NB4 (cell line): ENCODE results near the gene DDC.

ENCODE experiments used
- POLR2A ChIP-seq: IDR thresholded peaks from 2 replicates; pipeline ENCODE4 v1.6.1; 2011; ENCODE audit warnings: mild to moderate bottlenecking; ENCODE audit not compliant: insufficient read length; ENCODE audit errors: extremely low read depth
- TF ChIP-seq, protein P1 (sequence below): IDR thresholded peaks from one replicate; pipeline ENCODE4 v1.5.1; 2012; ENCODE audit warnings: low read depth, low read length

DNA sequence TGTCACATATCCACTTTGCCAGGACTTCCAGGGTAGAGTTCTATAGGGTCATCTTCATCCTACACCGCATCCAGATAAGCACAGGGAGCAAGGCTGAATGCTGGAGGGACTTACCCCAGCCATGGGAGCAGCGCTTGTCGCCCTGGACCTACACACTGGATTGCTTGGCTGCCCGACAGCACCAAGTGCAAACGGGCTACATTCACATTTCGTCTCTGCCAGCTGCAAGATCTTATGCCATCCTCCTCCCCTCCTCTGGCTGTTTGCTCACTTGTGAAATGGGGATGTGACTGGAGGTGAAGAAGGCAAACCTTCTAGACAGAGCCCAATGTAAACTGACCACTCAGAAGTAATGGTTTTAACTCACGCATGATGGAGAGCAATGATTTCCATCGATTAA, 1.0 kb downstream of the DDC start:
- TF ChIP-seq, protein P1, sequence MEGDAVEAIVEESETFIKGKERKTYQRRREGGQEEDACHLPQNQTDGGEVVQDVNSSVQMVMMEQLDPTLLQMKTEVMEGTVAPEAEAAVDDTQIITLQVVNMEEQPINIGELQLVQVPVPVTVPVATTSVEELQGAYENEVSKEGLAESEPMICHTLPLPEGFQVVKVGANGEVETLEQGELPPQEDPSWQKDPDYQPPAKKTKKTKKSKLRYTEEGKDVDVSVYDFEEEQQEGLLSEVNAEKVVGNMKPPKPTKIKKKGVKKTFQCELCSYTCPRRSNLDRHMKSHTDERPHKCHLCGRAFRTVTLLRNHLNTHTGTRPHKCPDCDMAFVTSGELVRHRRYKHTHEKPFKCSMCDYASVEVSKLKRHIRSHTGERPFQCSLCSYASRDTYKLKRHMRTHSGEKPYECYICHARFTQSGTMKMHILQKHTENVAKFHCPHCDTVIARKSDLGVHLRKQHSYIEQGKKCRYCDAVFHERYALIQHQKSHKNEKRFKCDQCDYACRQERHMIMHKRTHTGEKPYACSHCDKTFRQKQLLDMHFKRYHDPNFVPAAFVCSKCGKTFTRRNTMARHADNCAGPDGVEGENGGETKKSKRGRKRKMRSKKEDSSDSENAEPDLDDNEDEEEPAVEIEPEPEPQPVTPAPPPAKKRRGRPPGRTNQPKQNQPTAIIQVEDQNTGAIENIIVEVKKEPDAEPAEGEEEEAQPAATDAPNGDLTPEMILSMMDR = no peak
- no peak for TF ChIP-seq POLR2A
